Measurements from ENCODE around the gene IDH1.
"Not testable (repeated sequence)": the region's sequence is repeated elsewhere in the genome, so short reads cannot be mapped to it uniquely, and the experiment has no call there.

- TF ChIP-seq CTCF (IDR thresholded peaks at IDR 0.05; ENCODE audit: insufficient read depth, low read length); GABPA (IDR thresholded peaks at IDR 0.05; ENCODE audit: low read depth); POLR2AphosphoS5 (IDR thresholded peaks at IDR 0.05; ENCODE audit: low read depth): not testable (repeated sequence)
These were observed 12.7 kb upstream of the IDH1 start for GRCh38 chr2:208267526-208267925.

All from HL-60 (cell line).